Measurements from ENCODE around the gene GPR6. TPM values are rescaled to one million over a fixed set of nuclear protein-coding genes. Genes with fewer than 3 reads are reported as not detected.
A peak's percentile ranks its signal among the peaks of the same experiment; 100 is the strongest.

The GPR6 gene
- total RNA-seq, 1 donor from 2014 or later = not detected

GRCh38 chr6:109991201-109992101, 13.3 kb downstream of the GPR6 start:
- intact Hi-C loops (cut with micrococcal nuclease) = no loop called here
- no peak for ATAC-seq

DNA sequence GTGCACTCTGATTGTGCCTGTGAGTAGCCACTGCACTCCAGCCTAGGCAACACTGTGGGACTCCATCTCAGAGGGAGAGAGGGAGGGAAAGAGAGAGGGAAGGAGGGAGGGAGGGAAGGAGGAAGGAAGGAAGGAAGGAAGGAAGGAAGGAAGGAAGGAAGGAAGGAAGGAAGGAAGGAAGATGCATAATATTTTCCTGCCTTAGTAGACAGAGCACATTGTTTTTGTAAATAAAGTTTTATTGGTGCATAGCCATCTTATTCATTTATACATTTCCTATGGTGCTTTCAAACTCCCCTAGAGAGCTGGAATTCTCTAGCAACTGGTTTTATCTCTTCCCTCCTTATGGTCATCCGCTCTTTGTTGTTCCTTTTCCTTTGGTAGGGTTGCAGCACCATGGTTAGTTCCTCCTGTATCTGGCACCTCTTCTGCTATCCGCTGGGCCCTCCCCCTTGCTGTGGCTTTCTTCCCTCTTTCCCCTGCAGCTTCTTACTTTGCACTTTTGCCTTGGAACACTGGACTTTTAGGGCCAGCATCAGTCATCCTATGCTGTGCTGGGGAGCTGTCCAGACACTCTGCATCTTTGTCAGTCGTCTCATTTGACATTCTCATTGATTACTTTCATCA, 20.2 kb downstream of the GPR6 start:
- no peak for DNase-seq
- intact Hi-C loops (cut with micrococcal nuclease) = no loop called here
- no peak for ATAC-seq

More at GRCh38 chr6:109991201-109992101, 13.3 kb downstream of the GPR6 start:
- DNase-seq = no peak

- no peak for ATAC-seq
- DNase-seq = no peak
- intact Hi-C loops (cut with micrococcal nuclease) = no loop called here
Measured at GRCh38 chr6:109999740-110000139, 21.6 kb downstream of the GPR6 start.

DNA sequence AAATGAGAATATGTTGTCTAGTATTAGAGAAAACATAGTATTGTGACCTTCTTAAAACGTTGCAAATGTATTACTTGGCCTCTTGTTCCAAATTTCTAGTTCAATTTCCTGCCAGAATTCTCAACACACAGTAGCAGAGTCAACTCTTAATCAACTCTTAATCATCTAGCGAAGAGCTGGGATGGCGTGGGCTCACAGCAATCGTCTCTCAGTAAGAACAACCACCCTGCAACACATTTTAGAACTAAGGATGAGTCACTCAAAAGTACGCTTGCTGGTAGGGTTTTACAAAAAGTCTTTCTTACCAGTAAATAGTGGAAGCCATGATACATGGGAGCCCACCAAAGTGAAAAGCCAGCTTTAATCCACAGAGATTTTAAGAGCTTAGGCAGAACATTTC, 24.6 kb downstream of the GPR6 start:
- DNase-seq (no peak), ATAC-seq (no peak)
- intact Hi-C loops (cut with micrococcal nuclease) = no loop called here

DNA sequence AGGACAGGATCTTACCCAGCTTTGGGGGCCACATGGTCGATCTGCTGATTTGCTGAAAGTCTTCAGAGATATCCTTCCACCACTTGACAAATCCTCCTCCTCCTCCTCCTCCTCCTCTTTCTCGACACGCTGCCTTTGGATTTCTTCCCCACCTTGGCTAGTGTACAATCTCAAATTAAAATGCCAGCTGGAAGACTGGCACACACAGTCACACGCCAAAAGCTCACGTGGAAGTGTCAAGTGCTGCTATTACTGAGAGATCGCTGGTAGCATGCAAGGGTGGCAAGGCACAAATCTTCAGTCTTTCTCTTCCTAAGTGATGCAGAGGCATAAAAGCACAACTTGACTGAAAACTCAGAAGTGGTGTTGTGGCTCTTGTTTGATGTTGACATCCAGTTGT, 35.3 kb downstream of the GPR6 start:
- intact Hi-C loops (cut with micrococcal nuclease) = no loop called here
- DNase-seq = no peak
- ATAC-seq = peak; percentile 64

- ATAC-seq (no peak), DNase-seq (no peak)
- intact Hi-C loops (cut with micrococcal nuclease) = no loop called here
Measured at GRCh38 chr6:110015206-110015605, 37.1 kb downstream of the GPR6 start.

GRCh38 chr6:110017306-110017705, 39.2 kb downstream of the GPR6 start:
- no peak for DNase-seq
- no peak for ATAC-seq
- intact Hi-C loops (cut with micrococcal nuclease) = no loop called here

DNA sequence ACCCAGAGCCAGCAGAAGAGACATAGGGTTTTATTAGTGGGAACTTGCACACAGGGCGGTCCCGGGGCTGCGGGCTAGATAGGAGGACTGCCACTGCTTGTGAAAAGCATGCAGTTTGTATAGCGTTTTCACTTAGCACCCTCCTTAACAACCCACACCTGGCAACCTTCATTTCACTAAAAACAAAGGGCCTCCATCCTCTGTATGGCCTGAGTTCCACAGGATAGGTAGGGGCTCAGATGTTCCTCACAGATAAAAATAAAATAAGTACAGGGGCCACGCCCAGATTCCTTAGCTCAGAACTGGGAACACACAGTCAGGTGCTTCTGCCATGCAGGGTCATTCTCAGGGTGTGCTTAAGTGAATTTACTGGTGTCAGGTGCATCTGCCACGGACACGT, 39.8 kb downstream of the GPR6 start:
- intact Hi-C loops (cut with micrococcal nuclease) = no loop called here
- DNase-seq = no peak
- no peak for ATAC-seq

- intact Hi-C loops (cut with micrococcal nuclease) = no loop called here
- no peak for ATAC-seq
- no peak for DNase-seq
Measured at GRCh38 chr6:110018486-110018885, 40.4 kb downstream of the GPR6 start.

GRCh38 chr6:110020888-110021287, 42.8 kb downstream of the GPR6 start:
- intact Hi-C loops (cut with micrococcal nuclease) = no loop called here
- ATAC-seq (no peak), DNase-seq (no peak)

DNA sequence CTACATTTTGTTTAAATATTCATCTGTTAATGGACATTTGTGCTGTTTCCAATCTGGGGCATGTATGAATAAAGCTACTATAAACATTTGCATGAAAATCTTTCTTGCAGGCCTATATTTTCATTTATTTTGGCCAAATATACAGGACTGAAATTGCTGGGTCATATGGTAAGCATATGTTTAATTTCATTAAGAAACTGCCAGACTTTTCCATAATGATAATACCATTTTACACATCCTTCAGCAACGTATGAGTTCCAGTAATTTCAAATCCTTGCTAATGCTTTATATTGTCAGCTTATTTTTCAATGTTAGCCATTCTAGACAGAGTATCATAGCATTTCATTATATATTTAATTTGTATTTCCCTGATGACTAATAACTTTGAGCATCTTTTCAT, 51.0 kb downstream of the GPR6 start:
- intact Hi-C loops (cut with micrococcal nuclease) = no loop called here
- no peak for DNase-seq
- ATAC-seq = no peak

Other genes starting within 250 kb of the GPR6 start
- gene WASF1, start 201.4 kb downstream of the GPR6 start, total RNA-seq = 1.7 TPM
- gene CDC40, start 202.1 kb downstream of the GPR6 start, total RNA-seq = 13.6 TPM